ENCODE data around the gene PCDHGB1.
A peak's percentile ranks its signal among the peaks of the same experiment; 100 is the strongest.

The PCDHGB1 gene

DNA sequence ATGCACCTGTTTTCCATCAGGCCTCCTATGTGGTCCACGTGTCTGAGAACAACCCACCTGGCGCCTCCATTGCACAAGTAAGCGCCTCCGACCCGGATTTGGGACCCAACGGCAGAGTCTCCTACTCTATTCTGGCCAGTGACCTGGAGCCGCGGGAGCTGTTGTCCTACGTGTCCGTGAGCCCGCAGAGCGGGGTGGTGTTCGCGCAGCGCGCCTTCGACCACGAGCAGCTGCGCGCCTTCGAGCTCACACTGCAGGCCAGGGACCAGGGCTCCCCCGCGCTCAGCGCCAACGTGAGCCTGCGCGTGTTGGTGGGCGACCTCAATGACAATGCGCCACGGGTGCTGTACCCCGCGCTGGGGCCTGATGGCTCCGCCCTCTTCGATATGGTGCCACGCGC, 1.7 kb downstream of the PCDHGB1 start:
- ChIA-PET POLR2A (no interaction called here), CTCF (no interaction called here)
- TF ChIP-seq TARDBP (IDR thresholded peaks at IDR 0.05) (no peak), FOXK2 (IDR thresholded peaks at IDR 0.05) (no peak), FOXA1 (IDR thresholded peaks at IDR 0.05) (no peak), L3MBTL2 (conservative IDR thresholded peaks at IDR 0.05) (no peak), SUZ12 (IDR thresholded peaks at IDR 0.05) (no peak), ARNT (IDR thresholded peaks at IDR 0.05) (no peak), BHLHE40 (IDR thresholded peaks at IDR 0.05; ENCODE audit: borderline replicate concordance) (no peak), PKNOX1 (IDR thresholded peaks at IDR 0.05) (no peak), NFRKB (IDR thresholded peaks at IDR 0.05) (no peak), LEF1 (IDR thresholded peaks at IDR 0.05; ENCODE audit: borderline replicate concordance) (no peak), FOXM1 (IDR thresholded peaks at IDR 0.05; ENCODE audit: borderline replicate concordance) (no peak), CTBP1 (IDR thresholded peaks at IDR 0.05; ENCODE audit: borderline replicate concordance) (no peak), HDGF (IDR thresholded peaks at IDR 0.05; ENCODE audit: borderline replicate concordance) (no peak), ELF4 (IDR thresholded peaks at IDR 0.05) (no peak), ZNF384 (IDR thresholded peaks at IDR 0.05) (no peak), SP1 (IDR thresholded peaks at IDR 0.05) (no peak)
- DNase-seq (ENCODE audit: extremely low spot score): no peak

- CTCF ChIA-PET: interaction anchor here (0.6 to 0.7 kb wide), 2 partner anchors 12 to 194 kb away, joined by 3 to 5 read pairs; partner anchors contain the start of gene PCDHGA3
- TF ChIP-seq HDGF (IDR thresholded peaks at IDR 0.05; ENCODE audit: borderline replicate concordance): no peak
- TF ChIP-seq SUZ12 (IDR thresholded peaks at IDR 0.05): no peak
- no peak for TF ChIP-seq FOXA1 (IDR thresholded peaks at IDR 0.05)
- no peak for TF ChIP-seq FOXM1 (IDR thresholded peaks at IDR 0.05; ENCODE audit: borderline replicate concordance)
- no peak for TF ChIP-seq ZNF384 (IDR thresholded peaks at IDR 0.05)
- no peak for TF ChIP-seq LEF1 (IDR thresholded peaks at IDR 0.05; ENCODE audit: borderline replicate concordance)
- no peak for TF ChIP-seq ELF4 (IDR thresholded peaks at IDR 0.05)
- TF ChIP-seq SP1 (IDR thresholded peaks at IDR 0.05): no peak
- TF ChIP-seq NFRKB (IDR thresholded peaks at IDR 0.05): no peak
- TF ChIP-seq ARNT (IDR thresholded peaks at IDR 0.05): no peak
- no peak for TF ChIP-seq TARDBP (IDR thresholded peaks at IDR 0.05)
- no peak for TF ChIP-seq L3MBTL2 (conservative IDR thresholded peaks at IDR 0.05)
- TF ChIP-seq FOXK2 (IDR thresholded peaks at IDR 0.05): no peak
- no peak for TF ChIP-seq PKNOX1 (IDR thresholded peaks at IDR 0.05)
- TF ChIP-seq BHLHE40 (IDR thresholded peaks at IDR 0.05; ENCODE audit: borderline replicate concordance): no peak
- no peak for TF ChIP-seq CTBP1 (IDR thresholded peaks at IDR 0.05; ENCODE audit: borderline replicate concordance)
- no peak for DNase-seq (ENCODE audit: extremely low spot score)
- POLR2A ChIA-PET: no interaction called here
Measured at GRCh38 chr5:141354900-141355469, 5.1 kb downstream of the PCDHGB1 start, which contains the start of gene PCDHGA4. Gene PCDHGA4 (plus strand): TSS chr5:141355021. CDS start chr5:141355108, 87 bp downstream.

GRCh38 chr5:141355641-141356040, 5.7 kb downstream of the PCDHGB1 start:
- POLR2A ChIA-PET: no interaction called here
- CTCF ChIA-PET: interaction anchor here (0.6 to 0.7 kb wide), 2 partner anchors 12 to 182 kb away, joined by 3 read pairs; partner anchors contain the start of gene PCDHGA3
- no peak for DNase-seq (ENCODE audit: extremely low spot score)
- no peak for TF ChIP-seq BHLHE40 (IDR thresholded peaks at IDR 0.05; ENCODE audit: borderline replicate concordance)
- TF ChIP-seq ZNF384 (IDR thresholded peaks at IDR 0.05): no peak

- no peak for TF ChIP-seq NFRKB (IDR thresholded peaks at IDR 0.05)
- TF ChIP-seq HDGF (IDR thresholded peaks at IDR 0.05; ENCODE audit: borderline replicate concordance): no peak
- POLR2A ChIA-PET: no interaction called here
- DNase-seq (ENCODE audit: extremely low spot score): no peak
- CTCF ChIA-PET: interaction anchor here (0.6 kb wide), 1 partner anchor 182 kb away, joined by 3 read pairs; no protein-coding TSS in a partner anchor
Measured at GRCh38 chr5:141356133-141356532, 6.2 kb downstream of the PCDHGB1 start.

DNA sequence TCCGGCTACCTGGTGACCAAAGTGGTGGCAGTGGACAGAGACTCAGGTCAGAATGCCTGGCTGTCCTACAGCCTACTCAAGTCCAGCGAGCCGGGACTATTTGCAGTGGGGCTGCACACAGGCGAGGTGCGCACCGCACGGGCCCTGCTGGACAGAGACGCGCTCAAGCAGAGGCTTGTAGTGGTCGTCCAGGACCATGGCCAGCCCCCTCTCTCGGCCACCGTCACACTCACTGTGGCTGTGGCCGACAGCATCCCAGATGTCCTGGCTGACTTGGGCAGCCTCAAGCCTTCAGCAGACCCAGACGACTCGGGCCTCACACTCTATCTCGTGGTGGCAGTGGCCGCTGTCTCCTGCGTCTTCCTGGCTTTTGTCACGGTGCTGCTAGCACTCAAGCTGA, 7.1 kb downstream of the PCDHGB1 start:
- ChIA-PET POLR2A (no interaction called here), CTCF (no interaction called here)
- TF ChIP-seq BHLHE40 (IDR thresholded peaks at IDR 0.05; ENCODE audit: borderline replicate concordance) (no peak), LEF1 (IDR thresholded peaks at IDR 0.05; ENCODE audit: borderline replicate concordance) (no peak)
- DNase-seq (ENCODE audit: extremely low spot score): no peak

- no peak for TF ChIP-seq ZNF384 (IDR thresholded peaks at IDR 0.05)
- TF ChIP-seq LEF1 (IDR thresholded peaks at IDR 0.05; ENCODE audit: borderline replicate concordance): no peak
- no peak for TF ChIP-seq ELF4 (IDR thresholded peaks at IDR 0.05)
- no peak for TF ChIP-seq ARNT (IDR thresholded peaks at IDR 0.05)
- no peak for TF ChIP-seq TARDBP (IDR thresholded peaks at IDR 0.05)
- TF ChIP-seq L3MBTL2 (conservative IDR thresholded peaks at IDR 0.05): no peak
- TF ChIP-seq PKNOX1 (IDR thresholded peaks at IDR 0.05): no peak
- TF ChIP-seq CTBP1 (IDR thresholded peaks at IDR 0.05; ENCODE audit: borderline replicate concordance): no peak
- TF ChIP-seq HDGF (IDR thresholded peaks at IDR 0.05; ENCODE audit: borderline replicate concordance): no peak
- TF ChIP-seq FOXK2 (IDR thresholded peaks at IDR 0.05): no peak
- no peak for TF ChIP-seq FOXA1 (IDR thresholded peaks at IDR 0.05)
- TF ChIP-seq SUZ12 (IDR thresholded peaks at IDR 0.05): no peak
- no peak for TF ChIP-seq NFRKB (IDR thresholded peaks at IDR 0.05)
- no peak for TF ChIP-seq SP1 (IDR thresholded peaks at IDR 0.05)
- TF ChIP-seq BHLHE40 (IDR thresholded peaks at IDR 0.05; ENCODE audit: borderline replicate concordance): no peak
- no peak for TF ChIP-seq FOXM1 (IDR thresholded peaks at IDR 0.05; ENCODE audit: borderline replicate concordance)
- peak; percentile 14 for DNase-seq (ENCODE audit: extremely low spot score)
- ChIA-PET POLR2A (no interaction called here), CTCF (interaction anchor here (0.6 to 0.9 kb wide), 2 partner anchors 153 to 204 kb away, joined by 4 to 5 read pairs; no protein-coding TSS in a partner anchor)
Measured at GRCh38 chr5:141359790-141360426, 10.0 kb downstream of the PCDHGB1 start, which contains the start of gene PCDHGB2. Gene PCDHGB2 (plus strand): TSS chr5:141359994. CDS start chr5:141360136, 142 bp downstream.
